ENCODE data around the gene C1orf21.

DNA sequence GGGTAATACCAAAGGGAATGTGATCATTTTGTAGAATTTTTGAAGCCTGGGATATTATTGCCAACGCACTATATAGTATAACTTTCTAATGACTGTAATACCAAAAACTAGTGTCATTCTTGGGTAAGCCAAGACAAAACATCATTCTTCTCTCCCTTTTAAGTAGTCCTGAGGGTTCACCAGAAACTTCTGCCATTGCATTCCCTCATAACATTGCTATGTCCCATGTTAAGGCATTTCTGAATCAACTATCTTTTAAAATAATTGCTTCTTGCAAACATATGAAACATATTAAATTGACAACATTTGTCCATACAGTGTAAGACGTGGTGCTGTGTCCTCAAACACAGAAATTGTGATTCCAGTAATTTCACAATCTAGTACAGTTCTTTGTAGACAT, 29.9 kb upstream of the C1orf21 start:
- TF ChIP-seq EZH2 (IDR thresholded peaks at IDR 0.05; ENCODE audit: low read length) (no peak), CTCF (optimal IDR thresholded peaks at IDR 0.05 in 1 of 3, IDR thresholded peaks at IDR 0.05 in 1 of 3, conservative IDR thresholded peaks at IDR 0.05 in 1 of 3; ENCODE audit: extremely low read depth in 1 of 3, insufficient read depth in 2 of 3, low read length in 3 of 3) (no peak)
